ENCODE measurements around the gene MAP2K1.
"Not testable (repeated sequence)": the region's sequence is repeated elsewhere in the genome, so short reads cannot be mapped to it uniquely, and the experiment has no call there.

The MAP2K1 gene

DNA sequence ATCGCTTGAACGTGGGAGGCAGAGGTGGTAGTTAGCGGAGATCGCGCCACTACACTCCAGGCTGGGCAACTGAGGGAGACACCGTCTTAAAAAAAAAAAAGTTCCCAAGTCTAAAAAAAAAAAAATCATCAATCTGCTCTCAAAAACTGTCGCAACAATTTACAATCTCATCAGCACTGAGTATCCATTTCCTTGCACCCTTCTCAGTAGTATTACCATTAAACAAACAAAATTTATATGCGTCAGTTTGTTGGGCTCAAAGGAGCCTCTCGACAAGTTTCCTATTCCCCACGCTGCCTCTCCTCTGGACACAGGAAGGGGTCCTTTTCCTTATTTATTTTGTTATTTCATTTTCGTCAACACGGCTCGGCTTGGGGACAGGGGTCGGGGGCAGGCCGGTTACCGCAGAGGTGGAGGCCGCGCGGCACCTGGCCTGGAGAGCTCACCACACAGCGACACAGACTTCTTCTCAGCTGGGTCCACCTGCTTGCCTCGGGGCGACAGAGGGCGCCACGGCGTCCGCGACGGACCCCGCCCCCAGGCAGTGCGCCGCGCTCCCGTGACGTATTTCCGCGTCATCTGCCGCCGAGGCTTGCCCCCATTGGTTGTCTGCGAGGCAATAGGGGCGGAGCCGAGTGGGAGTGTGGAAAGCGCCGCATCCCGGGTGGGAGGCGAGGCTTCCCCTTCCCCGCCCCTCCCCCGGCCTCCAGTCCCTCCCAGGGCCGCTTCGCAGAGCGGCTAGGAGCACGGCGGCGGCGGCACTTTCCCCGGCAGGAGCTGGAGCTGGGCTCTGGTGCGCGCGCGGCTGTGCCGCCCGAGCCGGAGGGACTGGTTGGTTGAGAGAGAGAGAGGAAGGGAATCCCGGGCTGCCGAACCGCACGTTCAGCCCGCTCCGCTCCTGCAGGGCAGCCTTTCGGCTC lies at the start of gene MAP2K1:
MAP2K1 (plus strand) TSS at position 709 of the 920 bp plus-strand sequence. CDS start 436 bp downstream, outside the sequence.
- peak; percentile 97 for DNase-seq (ENCODE audit: low read depth)

DNA sequence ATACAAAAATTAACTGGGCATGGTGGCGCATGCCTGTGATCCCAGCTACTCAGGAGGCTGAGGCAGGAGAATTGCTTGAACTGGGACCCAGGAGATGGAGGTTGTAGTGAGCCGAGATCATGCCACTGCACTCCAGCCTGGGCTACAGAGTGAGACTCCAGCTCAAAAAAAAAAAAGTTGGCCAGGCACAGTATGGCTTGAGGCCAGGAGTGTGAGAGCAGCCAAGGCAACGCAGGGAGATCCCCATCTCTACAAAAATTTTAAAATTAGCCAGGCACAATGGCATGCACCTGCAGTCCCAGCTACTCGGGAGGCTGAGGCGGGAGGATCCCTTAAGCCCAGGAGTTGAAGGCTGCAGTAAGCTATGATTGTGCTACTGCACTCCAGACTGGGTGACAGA lies 38.2 kb upstream of the MAP2K1 start:
- not testable (repeated sequence) for DNase-seq (ENCODE audit: low read depth)

DNA sequence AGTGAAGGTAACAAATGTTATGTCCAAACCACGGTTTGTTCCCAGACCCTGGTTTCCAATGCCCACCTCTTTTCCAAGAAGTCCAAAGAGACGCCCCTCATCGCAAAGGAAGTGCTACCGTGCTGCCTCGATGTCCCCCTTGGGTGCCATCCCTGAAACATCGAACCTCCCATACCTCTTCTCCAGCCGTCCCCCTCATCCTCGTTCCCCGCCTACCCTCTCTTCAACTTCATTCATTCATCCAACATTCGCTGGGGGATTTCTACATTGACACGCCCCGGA lies 30.7 kb upstream of the MAP2K1 start:
- no peak for DNase-seq (ENCODE audit: low read depth)

DNA sequence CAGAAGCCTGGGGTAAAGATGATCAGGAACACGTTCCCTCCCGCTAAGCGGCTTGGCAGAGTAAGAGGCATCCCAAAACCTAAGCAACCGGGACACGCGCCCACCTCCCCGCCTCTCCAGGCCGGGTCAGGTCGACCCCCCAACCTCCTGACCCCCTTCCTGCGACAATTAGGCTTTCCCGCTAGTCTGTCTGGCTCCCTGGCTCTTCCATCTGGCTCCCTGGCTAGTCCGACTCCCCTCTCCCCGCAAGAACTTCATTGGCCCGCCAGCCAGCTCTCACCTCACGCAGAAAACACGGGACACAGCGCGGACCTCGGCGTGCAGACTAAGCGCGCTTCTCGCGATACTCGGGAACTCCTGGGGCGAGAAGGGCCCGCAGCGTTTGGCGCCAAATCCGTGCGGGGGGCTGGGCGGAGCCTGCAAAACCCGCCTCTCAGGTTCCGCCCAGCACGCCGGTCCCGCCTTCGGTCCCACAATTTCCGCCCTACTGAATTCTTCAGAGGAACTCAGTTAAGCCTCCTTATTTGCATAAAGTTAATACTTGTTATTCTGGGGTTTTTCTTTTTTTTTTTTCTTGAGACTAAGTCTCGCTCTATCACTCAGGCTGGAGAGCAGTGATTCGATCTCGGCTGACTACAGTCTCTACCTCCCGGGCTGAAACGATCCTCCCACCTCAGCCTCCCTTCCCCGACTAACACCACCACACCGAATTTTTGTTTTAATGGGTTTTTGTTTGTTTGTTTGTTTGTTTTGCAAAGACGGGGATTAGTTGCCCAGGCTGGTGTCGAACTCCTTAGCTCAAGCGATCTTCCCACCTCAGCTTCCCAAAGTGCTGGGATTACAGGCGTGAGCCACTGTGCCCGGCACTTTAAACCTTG lies 30.1 kb upstream of the MAP2K1 start, which contains the start of gene TIPIN:
TIPIN (minus strand) TSS at position 327 of the 878 bp plus-strand sequence. CDS start 3,738 bp downstream, outside the sequence.
- DNase-seq (ENCODE audit: low read depth): peak; percentile 95

DNA sequence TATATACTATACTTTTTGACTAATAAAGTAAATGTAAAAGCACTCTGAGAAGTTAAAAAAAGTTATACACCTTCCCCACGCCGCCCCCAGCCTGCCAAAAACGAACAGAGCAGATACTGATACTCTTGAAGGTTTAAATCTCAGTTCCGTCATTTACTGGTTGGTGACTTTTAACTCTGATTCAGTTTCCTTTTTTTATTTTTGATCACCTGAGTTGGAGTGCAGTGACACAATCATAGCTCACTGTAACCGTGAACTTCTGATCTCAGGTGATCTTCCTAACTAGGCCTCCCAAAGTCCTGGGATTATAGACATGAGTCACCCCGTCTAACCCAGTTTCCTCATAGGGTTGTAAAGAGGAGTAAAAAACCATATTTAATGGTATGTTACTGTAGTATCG lies 27.0 kb upstream of the MAP2K1 start:
- no peak for DNase-seq (ENCODE audit: low read depth)

DNA sequence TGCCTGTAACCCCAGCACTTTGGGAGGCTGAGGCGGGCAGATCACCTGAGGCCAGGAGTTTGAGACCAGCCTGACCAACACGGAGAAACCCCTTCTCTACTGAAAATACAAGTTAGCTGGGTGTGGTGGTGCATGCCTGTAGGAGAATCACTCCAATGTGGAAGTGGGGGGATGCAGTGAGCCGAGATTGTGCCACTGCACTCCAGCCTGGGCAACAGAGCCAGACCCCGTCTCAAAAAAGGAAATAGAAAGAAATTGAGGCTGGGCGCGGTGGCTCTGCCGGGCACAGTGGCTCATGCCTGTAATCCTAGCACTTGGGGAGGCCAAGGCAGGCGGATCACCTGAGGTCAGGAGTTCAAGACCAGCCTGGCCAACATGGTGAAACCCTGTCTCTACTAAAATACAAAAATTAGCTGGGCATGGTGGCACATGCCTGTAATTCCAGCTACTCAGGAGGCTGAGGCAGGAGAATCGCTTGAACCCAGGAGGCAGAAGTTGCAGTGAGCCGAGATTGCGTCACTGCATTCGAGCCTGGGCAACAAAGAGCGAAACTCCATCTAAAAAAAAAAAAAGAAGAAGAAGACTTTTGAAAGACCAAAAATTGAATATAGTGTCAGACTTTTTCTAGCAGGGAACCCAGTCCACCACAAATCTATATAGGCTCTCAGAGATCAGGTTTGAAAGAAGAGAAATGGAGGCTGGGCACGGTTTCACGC lies 24.8 kb upstream of the MAP2K1 start:
- DNase-seq (ENCODE audit: low read depth): not testable (repeated sequence)

DNA sequence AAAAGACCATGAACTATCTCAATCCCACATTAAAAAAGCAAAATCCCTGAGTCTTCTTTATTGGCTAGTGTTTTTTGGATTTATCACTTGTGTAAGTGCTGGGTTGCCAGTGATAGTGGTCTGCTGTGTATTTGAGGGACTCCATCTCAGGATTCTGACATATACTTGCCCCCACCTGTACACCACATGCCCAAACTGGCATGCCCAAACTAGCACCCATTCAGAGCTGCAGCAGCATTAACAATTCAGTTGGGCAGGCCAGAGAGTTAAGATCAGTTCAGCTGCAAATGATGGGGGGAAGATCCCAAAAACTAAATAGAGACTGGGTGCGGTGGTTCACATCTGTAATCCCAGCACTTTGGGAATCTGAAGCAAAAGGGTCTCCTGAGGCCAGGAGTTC lies 23.9 kb upstream of the MAP2K1 start:
- DNase-seq (ENCODE audit: low read depth): no peak

DNA sequence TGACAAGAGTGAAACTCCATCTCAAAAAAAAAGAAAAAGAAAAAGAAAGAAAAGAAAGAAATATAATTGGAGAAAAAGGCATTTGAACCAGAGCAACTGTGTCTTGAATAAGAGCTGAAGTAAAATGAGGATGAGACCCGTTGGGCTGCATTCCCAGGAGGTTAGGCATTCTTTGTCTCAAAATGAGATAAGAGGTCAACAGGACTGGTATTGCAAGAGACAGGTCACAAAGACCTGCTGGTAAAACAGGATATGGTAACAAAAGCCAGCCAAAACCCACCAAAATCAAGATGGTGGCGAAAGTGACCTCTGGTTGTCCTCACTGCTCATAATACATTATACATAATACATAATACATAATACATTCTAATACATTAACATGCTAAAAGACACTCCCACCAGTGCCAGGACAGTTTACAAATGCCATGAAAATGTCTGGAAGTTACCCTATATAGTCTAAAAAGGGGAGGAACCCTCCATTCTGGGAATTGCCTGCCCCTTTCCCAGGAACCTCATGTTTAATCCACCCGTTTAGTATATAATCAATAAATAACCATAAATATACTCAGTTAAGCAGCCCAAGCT lies 21.7 kb upstream of the MAP2K1 start:
- no peak for DNase-seq (ENCODE audit: low read depth)

DNA sequence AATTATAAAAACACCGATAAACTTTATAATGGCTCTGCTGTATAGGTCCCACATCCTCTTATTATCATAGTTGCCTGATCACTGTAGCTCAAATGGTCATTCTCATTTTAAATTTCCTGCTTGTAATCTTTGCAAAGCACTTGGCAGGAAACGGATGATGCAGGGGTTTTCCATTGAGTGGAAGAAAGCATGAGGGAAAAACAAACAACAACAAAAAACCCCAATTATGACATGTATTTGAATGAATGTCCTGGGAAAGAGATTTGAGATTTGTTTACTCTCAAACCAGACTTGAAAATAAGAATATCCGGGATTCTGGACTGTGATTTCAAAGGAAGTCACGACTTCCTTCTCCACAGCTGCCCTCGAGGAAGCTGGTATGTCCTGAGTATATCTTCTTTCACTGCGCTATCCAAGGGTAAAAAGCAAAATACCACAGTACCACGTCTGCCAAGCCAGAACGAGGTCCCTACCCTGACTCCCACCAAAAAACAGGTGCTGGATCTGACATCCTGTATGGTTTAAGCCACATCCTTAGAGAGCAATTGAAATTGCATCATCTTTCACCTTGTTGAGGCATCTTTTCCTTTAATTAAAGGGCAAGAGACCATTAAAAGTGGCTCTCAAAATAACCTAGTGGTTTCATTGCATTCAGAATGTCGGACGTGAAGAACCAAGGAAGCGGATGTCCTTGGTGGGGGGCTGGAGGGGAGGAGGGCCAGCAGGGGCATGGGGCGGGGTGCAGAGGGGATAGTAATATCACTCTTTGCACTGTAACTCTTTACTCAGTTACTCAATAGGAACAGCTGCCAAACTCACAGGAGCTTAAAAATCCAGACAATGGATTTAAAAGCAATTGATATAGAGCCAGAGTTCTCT lies 16.7 kb upstream of the MAP2K1 start:
- DNase-seq (ENCODE audit: low read depth): peak; percentile 11

DNA sequence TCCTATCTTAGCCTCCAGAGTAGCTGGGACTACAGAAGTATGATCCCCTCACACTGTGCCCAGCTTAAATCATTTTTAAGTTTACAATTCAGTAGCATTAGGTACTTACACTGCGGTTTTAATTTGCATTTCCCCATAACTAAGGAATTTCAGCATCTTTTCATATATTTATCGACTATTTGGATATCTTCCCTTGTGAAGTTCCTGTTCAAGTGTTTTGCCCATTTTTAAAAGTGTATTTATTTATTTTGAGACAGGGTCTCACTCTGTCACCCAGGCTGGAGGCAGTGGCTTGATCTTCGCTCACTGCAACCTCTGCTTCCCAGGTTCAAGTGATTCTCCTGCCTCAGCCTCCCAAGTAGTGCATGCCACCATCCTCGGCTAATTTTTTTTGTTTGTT lies 12.5 kb upstream of the MAP2K1 start:
- no peak for DNase-seq (ENCODE audit: low read depth)

DNA sequence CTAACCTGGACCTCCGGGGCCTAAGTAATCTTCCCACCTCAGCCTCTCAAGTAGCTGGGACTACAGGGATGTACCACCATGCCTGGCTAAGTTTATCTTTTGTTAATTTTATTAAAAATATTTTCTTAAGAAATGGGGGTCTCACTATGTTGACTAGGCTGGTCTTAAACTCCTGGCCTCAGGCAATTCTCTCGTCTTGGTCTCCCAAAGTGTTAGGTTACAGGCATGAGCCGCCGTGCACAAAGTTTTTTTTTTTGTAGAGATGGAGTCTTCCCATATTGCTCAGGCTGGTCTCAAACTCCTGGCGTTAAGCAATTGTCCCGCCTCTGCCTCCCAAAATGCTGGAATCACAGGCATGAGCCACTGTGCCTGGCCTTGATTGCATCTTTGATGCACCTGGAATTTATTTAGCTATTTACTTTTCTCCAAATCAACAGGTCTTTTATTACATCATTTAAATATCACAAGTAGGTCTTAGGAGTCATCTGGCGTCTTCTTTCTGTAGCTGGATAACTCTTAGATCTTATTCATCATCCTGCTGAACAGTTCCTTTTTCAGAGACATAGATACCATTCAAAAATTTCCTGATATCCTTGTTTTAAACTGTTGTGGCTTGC lies 7.8 kb upstream of the MAP2K1 start:
- no peak for DNase-seq (ENCODE audit: low read depth)

DNA sequence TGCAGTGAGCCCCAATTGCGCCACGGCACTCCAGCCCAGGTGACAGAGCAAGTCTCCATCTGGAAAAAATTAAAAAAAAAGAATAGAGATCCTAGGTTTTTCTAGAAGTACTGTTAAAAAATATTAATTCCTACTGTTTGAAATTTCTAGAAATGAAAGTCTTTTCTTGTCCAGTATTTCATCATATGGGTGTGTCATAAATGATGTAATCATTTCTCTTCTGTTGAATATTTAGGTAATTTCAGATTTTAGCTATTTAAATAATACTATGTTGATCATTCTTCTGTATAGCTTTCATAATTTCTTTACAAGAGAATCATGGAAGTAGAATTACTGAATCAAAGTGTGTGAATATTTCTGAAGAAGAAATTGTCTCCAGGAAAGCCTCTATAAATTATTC lies 5.3 kb upstream of the MAP2K1 start:
- DNase-seq (ENCODE audit: low read depth): not testable (repeated sequence)

DNA sequence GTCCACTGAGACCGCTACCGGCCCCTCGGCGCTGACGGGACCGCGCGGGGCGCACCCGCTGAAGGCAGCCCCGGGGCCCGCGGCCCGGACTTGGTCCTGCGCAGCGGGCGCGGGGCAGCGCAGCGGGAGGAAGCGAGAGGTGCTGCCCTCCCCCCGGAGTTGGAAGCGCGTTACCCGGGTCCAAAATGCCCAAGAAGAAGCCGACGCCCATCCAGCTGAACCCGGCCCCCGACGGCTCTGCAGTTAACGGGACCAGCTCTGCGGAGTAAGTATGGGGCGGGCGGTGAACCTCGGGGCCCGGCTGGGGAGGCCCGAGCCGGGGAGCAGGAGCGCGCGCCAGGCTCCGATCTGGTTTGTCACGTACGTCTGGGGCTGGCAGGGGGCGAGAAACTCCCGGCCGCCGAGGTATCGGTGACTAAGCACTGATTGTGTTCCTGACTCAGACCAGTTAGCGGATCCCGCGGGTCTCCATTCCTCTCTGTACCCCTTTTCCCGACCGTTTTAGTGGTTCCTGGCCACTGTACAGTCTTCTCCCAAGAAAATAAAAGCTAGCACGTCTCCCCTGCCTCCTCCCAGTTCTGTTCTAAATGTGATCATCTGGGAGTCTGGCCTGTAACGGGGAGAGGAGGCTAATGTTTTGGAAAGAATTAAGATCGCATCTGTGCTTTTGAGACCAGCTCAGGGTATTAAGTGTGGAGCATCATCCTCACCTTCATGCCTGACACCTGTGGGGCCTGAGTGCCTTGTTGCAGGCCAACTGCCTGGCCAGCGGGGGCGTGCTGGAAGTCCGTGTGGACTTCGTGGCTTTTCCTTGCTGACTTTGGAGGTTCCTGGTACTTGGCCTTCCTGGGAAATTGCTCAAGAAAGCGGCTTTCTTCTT lies 691 bp downstream of the MAP2K1 start:
- DNase-seq (ENCODE audit: low read depth): peak; percentile 78

DNA sequence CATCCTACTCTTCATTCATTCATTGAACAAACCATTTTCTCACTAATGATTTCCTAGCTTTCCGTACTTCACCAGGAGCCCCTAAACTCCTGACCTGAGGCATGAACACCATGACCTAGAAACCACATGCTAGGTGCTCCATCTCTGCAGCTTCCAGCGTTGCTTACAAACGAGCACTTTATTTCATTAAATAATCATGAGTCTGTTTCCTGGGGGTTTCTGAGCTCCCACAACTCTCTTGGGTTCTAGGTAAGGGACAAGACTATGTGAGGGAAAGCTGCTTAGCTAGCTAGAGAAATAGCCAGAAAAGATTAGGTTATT lies 1.3 kb downstream of the MAP2K1 start:
- DNase-seq (ENCODE audit: low read depth): no peak

DNA sequence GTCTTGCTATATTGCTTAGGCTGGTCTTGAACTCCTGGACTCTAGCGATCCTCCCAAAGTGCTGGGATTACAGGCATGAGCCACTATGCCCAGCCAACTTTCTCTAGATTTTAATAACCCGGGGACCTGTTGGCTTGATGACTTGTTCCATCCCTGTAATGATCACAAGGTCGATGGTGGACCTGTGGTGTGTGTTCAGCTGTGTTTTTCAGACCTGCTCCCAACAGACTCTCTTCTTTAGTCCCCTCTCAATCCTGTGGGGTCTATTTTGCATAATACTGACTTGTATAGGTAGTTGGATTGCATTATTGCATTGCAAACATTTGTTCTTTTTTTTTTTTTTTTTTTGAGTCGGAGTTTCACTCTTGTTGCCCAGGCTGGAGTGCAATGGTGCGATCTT lies 1.9 kb downstream of the MAP2K1 start:
- no peak for DNase-seq (ENCODE audit: low read depth)

DNA sequence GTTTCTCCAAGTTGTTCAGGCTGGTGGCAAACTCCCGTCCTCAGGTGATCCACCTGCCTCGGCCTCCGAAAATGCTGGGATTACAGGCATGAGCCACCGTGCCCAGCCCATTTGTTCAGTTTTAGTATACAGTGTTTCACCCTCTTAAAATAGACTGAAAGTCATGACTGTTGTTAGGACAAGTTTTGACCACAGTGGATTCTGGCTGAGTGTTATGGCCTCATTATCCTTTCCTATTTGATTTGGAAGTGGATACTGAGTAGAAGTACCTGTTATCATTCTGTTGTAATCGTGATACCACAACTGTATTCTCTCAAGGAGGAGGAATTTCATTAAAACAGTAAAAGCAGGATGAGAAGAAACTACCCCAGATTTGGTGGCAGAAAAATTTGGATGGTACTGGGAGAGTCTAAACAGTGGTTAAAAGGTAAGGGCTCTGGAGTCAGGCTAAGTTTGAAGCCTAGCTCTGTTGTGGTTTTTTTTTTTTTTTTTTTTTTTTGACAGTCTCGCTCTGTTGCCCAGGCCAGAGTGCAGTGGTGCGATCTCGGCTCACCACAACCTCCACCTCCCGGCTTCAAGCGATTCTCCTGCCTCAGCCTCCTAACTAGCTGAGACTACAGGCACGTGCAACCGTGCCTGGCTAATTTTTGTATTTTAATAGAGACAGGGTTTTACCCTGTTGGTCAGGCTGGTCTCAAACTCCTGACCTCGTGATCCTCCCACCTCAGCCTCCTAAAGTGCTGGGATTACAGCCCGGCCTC lies 2.6 kb downstream of the MAP2K1 start:
- DNase-seq (ENCODE audit: low read depth): no peak

DNA sequence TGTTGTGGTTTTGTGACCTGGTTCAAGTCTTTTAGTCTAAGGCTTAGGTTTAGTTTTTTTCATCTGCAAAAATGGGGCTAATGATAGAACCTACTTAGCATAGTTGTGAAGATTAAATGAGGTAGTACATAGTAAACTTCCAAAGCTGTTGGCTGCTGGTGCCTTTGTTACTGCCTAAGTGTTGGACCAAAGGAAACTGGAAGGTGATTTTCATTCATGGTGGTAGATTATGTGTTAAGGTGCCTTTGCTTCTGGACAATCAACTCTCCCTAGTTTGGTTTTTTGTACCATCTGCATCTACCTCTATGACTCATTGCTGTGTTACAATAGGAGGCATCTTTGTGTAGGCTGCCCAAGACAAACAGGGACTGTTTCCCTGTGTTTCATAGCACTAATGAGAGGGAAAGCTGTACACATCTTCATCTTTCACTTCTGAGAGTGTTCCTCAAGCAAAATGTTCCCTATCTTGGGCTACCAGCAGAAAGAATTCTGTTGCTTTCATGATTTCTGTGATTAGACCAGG lies 3.2 kb downstream of the MAP2K1 start:
- DNase-seq (ENCODE audit: low read depth): no peak

DNA sequence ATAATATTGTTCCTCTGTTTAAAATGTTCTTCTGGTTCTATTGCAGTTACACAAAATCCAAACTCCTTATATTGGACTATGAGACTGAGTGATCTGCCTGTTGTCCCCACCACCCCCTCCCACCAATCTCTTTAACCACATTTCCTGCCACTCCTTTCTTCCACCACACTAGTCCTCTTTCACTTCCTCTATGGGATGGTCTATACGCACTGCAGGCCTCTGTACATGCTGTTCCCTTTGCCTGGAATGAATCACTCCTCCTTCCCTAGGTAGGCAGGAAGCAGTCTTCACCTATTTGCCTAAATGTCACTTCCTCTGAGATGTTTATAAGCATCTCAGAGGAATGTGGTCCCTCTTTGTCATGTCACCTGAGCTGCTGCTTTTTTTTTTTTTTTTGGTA lies 4.0 kb downstream of the MAP2K1 start:
- no peak for DNase-seq (ENCODE audit: low read depth)

DNA sequence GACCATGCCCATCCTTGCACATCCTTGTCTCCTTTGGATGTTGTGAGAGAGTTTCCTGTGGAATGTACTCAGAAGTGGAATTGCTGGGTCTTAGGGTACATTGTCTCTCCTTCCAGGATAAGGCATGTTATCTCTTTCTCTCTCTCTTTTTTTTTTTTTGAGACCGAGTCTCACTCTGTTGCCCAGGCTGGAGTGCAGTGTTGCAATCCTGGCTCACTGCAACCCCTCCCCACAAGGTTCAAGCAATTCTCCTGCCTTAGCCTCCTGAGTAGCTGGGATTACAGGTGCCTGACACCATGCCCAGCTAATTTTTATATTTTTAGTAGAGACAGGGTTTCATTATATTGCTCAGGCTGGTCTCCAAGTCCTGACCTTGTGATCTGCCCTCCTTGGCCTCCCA lies 6.3 kb downstream of the MAP2K1 start:
- DNase-seq (ENCODE audit: low read depth): not testable (repeated sequence)

Data from EH (cell line).